NCI-H2196 (cell line): Measurements from ENCODE around the gene TXNDC2.
"Not testable (repeated sequence)": the region's sequence is repeated elsewhere in the genome, so short reads cannot be mapped to it uniquely, and the experiment has no call there.

Experiments used
- DNase-seq: peaks from one replicate; lab custom pipeline; 2025; ENCODE audit not compliant: unreplicated experiment; lab: John Stamatoyannopoulos, UW

The TXNDC2 gene

GRCh38 chr18:9885170-9886004, at the start of gene TXNDC2:
Gene TXNDC2, plus strand, starts transcription at chr18:9885973. Its CDS starts 708 bp downstream, at chr18:9886681.
- no peak for DNase-seq

GRCh38 chr18:9838144-9838877, 47.5 kb upstream of the TXNDC2 start:
- peak; percentile 93 for DNase-seq

GRCh38 chr18:9839211-9839610, 46.6 kb upstream of the TXNDC2 start:
- DNase-seq, result no peak

DNA sequence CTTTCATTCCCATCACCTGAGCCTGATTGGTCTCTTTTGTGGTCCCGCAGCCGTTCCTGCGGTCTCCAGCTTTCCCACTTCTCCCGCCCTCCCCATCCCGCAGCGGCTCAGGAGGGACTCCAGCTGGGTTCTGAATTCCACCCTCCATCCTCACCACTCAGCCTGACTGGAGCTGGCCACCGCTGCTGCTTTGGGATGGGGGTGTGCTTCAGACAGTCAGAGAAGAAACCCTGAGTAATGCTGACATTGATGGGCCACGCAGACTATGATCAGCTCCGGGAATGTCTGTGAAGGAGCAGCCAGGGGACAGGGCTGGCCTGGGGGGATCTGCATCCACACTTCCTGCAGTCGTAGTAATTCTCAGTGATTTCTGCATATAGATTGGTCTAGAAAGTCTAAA, 45.9 kb upstream of the TXNDC2 start:
- no peak for DNase-seq

GRCh38 chr18:9841752-9842151, 44.0 kb upstream of the TXNDC2 start:
- DNase-seq, result no peak

DNA sequence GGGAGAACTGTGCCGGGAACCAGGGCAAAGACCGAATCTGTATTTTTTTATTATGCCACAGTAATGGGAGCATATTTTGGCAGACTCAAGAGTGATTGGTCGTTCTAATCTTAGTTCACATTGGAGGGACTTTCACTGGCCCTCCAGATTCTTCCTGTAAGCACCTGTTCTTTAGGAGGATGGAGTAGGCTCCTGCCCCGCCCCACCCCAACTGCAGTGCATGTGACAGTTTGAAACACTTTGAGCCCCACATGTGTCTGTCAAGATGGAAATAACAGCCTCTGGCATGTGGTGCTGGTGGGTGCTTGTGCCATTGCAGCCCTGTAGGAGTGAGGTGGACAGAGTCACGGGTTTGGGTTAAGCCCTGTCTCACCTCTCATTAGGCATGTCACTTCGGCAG, 43.3 kb upstream of the TXNDC2 start:
- DNase-seq, result no peak

GRCh38 chr18:9845256-9845655, 40.5 kb upstream of the TXNDC2 start:
- DNase-seq, result no peak

DNA sequence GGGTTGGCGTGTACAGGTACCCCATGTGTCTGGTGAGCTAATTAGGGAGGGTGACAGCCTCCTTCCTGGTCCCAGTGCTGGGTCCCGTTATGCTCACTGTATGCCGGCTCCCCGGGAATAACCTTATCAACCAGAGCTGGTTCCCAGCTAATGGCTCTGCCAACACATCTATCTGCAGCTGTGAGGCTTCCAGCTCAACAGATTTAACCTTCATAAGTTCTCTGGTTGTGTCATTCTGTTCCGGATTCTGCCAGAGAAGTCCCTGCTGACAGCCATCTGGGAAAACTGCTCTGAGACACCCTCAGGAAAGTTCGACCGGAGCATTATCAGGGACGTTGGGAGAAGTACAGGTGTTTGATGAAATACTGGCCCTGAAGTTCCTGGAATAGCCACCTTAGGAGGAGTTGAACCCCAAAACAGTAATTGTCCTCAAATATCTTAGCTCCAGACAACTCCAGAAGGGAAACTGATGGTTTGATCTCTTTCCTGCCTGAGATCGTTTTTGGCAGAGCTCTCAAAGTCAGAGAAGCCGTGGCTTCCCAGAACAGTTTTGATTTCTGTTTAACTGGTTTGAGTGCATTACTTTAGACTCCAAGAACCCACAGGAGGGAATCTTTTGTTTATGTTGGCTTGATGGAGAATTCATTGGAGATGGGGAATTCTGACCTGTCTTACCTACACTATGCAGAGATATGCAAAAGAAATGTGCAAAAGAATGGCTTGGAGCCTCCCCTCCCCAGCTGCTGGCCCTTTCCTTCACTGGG, 39.4 kb upstream of the TXNDC2 start:
- DNase-seq, result no peak

GRCh38 chr18:9848170-9848879, 37.4 kb upstream of the TXNDC2 start:
- no peak for DNase-seq

GRCh38 chr18:9849407-9850283, 36.1 kb upstream of the TXNDC2 start:
- no peak for DNase-seq

DNA sequence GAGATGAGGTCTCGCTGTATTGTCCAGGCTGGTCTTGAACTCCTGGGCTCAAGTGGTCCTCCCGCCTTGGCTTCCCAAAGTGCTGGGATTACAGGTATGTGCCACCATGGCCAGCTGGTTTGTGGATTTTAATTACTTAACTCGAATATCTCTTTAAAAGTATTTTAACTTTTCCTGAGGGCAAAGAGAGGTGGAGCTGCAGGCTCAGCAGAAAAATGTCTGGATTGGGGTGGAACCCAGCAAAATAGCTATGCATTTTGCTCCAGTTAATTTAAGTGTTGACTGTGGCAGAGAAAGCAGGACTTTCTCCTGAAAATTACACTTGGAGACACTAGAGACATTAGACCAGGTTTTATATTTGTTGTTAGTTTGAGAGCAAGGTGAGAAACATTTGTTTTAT, 35.5 kb upstream of the TXNDC2 start:
- DNase-seq, result no peak

- DNase-seq, result no peak
Observed at GRCh38 chr18:9851511-9851910, 34.3 kb upstream of the TXNDC2 start.

GRCh38 chr18:9852266-9853081, 33.3 kb upstream of the TXNDC2 start:
- DNase-seq, result no peak

DNA sequence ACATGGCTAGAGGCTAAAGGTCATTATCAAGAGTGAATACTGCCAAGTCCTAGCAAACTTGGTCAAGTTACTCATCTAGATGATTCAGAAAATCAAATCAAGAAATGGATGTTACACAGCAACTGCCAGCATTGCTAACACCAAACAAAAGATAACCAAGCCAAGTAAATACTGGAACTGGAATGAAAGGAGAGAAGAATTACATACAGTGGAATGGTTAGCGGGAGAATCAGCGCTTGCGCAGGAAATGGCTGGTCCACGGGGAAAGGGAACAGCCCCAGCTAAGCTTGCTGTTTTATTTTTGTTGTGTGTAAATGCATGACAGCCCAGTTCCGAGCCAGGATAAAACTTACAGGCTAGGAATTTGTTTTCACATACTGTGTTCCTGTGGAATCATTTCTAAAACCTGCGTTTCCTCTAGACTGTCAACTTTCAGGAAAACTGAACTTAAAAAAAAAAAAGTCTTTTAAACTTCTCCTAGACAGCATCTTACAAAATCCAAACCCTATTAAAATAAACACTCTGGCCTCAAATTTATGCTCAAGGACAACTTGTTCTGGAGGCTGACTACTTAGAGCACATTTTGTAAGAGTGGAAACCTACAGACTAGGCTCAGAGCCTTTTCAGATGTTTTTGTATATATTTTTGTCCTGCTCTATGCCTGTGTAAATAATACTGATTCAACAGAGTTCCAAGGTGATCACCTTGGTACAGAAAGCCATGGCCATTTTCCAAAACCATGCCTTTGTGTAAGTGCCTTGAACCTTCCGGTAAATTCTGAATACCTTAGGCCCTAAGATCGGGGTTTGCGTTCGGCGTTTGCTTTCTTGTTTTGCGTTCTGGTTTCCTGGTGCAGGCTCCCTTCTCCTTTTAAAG, 30.7 kb upstream of the TXNDC2 start:
- DNase-seq, result no peak

DNA sequence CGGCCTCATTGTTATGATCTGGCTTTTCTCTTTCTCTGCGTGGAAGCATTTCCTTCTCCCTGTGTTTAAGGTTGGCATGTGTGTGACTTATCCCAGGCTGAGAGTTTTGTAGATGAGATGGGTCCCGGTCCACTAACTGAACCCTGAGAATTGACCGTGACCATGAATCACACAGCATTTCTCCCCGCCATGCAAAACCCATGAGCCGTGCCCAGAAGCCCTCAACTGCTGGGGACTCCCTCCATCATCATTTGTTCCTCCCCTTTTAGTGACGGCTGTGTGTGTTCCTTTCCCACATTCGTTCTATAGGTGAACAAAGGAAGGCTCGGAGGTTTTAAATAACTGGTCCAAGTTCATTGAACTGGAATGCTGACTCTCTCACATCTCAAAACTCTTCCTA, 30.1 kb upstream of the TXNDC2 start:
- DNase-seq, result no peak

GRCh38 chr18:9856092-9856491, 29.7 kb upstream of the TXNDC2 start:
- no peak for DNase-seq

DNA sequence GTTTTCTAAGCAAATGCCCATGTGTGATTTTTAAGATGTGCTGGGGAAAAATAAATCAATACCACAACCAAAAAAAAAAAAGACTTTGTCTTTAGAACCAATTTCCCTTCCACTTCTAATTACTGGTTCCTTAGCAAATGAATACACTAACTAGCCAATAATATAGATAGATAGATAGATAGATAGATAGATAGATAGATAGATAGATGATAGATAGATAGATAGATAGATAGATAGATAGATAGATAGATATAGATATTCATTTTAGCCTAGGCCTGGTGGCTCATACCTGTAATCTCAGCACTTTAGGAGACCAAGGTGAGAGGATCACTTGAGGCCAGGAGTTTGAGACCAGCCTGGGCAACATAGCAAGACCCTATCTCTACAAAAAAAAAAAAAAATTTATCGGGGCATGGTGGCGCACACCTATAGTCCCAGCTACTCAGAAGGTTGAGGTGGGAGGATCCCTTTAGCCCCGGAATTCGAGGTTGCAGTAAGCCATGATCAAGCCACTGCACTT, 28.2 kb upstream of the TXNDC2 start:
- not testable (repeated sequence) for DNase-seq

DNA sequence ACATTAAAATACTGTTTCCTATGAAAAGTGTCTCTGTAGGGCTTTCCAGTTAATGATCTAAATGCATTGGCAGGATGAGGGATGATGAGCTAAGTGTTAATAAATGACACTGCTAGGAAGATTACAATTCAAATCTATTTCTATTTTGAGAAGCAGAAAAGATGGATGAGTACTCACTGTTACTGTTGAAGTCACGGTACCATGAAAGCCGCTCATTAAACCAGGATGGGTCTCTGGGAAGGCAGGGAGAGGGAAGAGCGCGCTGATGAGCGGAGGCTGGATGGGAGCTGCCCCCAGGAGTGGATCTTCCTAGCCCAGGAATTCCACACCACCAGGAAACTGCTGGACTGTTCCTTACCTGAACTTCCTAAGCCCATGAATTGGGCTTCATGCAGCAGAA, 27.1 kb upstream of the TXNDC2 start:
- no peak for DNase-seq
